Thoracic aorta (tissue), 2 donors: ENCODE data around the gene PSEN2. TPM values are rescaled to one million over a fixed set of nuclear protein-coding genes. Genes with fewer than 3 reads are reported as not detected.

ENCODE experiments used
- ATAC-seq: fragments of 150-250 bp; one replicate; pipeline ENCODE4 v1.8.0; 2017; ENCODE audit warnings: low read depth; ENCODE audit not compliant: insufficient number of reproducible peaks, low FRiP score
- DNase-seq: peaks from one replicate; pipeline ENCODE4 v3.0.0-alpha.2; 2020; ENCODE audit warnings: low spot score
- H3K27ac ChIP-seq, 2 donors: fragments of 200-600 bp; sonication (generic); 1 replicate in 1 of 2; 2 replicates in 1 of 2; pipeline ENCODE4 v1.5.1; 2016; ENCODE audit warnings: mild to moderate bottlenecking in 2 of 2, moderate library complexity in 2 of 2
- H3K27me3 ChIP-seq: fragments of 200-600 bp; sonication (generic); replicated peaks from 2 replicates; pipeline ENCODE4 v1.6.0; 2016; ENCODE audit warnings: mild to moderate bottlenecking; ENCODE audit not compliant: insufficient read depth
- H3K36me3 ChIP-seq: fragments of 200-600 bp; sonication (generic); one replicate; pipeline ENCODE4 v1.5.1; 2016
- H3K4me1 ChIP-seq, 2 donors: fragments of 200-600 bp; sonication (generic); 1 replicate in 1 of 2; 2 replicates in 1 of 2; pipeline versions ENCODE4 v1.5.1 to v1.6.0; 2016; ENCODE audit warnings: low read depth in 2 of 2, mild to moderate bottlenecking in 1 of 2; ENCODE audit not compliant: control insufficient read depth in 1 of 2
- H3K4me3 ChIP-seq: fragments of 200-600 bp; sonication (generic); 2 replicates; pipeline ENCODE4 v1.5.1; 2016; ENCODE audit warnings: mild to moderate bottlenecking
- H3K9me3 ChIP-seq: fragments of 200-600 bp; sonication (generic); 2 replicates; pipeline ENCODE4 v1.5.1; 2016
- CTCF ChIP-seq: fragments of 200-600 bp; sonication (generic); IDR thresholded peaks from one replicate; pipeline ENCODE4 v1.5.1; 2019; ENCODE audit warnings: antibody characterized with exemption
- total RNA-seq, 2 donors: library from RNA; depleted of rRNA; stranded (reverse); fragments of >200 nt; gene quantifications; one replicate each; pipeline versions ENCODE4 v1.1.0 to v1.2.3, GENCODE V29; 2016

The PSEN2 gene
- total RNA-seq, 2 donors from 2014 or later, result 22.2 to 52.1 TPM

DNA sequence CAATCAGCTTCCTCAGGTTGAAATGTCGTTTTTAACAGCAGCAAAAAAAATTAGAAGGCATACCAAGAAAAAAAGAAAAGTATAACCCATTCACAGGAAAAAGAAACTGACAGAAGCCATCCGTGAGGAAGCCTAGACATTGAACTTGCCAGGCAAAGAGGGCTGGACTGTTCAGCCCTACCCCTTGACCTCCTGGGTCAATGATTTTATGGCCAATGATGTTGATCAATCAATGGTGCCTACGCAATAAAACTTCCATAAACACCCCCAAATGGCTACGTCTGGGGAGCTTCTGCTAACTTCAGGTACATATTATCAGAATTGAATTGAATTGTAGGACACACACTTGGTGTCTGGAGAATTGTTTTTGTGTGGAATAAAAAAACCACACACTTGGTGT, 4.8 kb upstream of the PSEN2 start:
- Histone ChIP-seq H3K27ac (no peak overlapping the region), H3K27me3 (no peaks in the 10 kb centered on the region), H3K9me3 (no peaks in the 10 kb centered on the region), H3K36me3 (no peaks in the 10 kb centered on the region), H3K4me1 (peaks cover 0 to 5% of the 10 kb centered on the region in 2 donors), H3K4me3 (no peak overlapping the region)
- TF ChIP-seq CTCF, result no peak
- DNase-seq (no peak), ATAC-seq (no peak)

DNA sequence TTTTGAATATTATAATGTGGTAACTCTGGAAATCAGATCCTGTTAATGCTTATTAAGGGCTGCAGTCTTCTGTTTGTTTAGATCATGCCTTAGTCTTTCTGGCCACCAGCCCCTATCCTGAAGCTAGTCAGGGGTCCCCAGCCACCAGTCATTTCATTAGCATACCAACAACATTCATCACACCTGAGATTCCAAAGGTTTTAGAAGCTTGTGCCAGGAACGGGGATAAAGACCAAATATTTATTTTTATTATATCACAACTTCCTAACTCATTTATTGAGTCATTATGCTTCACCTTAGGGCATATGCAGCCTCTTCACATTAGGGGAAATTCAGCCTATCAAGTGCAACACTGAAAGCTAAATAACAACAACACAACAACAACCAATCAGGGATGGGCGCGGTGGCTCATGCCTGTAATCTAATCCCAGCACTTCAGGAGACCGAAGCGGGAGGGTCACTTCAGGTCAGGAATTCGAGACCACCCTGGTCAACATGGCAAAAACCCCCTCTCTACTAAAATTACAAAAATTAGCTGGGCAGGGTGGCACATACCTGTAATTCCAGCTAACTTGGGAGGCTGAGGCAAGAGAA, 2.9 kb upstream of the PSEN2 start:
- Histone ChIP-seq H3K4me3 (no peak overlapping the region), H3K36me3 (no peaks in the 10 kb centered on the region), H3K27ac (no peak overlapping the region), H3K9me3 (no peaks in the 10 kb centered on the region), H3K27me3 (no peaks in the 10 kb centered on the region), H3K4me1 (peaks cover 7 to 23% of the 10 kb centered on the region in 2 donors)
- ATAC-seq (no peak), DNase-seq (no peak)
- no peak for TF ChIP-seq CTCF

GRCh38 chr1:226868726-226869125, 1.7 kb upstream of the PSEN2 start:
- no peaks in the 10 kb centered on the region for H3K9me3 ChIP-seq
- no peak for TF ChIP-seq CTCF
- DNase-seq, result no peak
- no peak for ATAC-seq
- no peaks in the 10 kb centered on the region for H3K36me3 ChIP-seq
- no peaks in the 10 kb centered on the region for H3K27me3 ChIP-seq
- no peak overlapping the region for H3K4me3 ChIP-seq
- no peak overlapping the region for H3K27ac ChIP-seq
- peaks cover 7 to 17% of the 10 kb centered on the region in 2 donors for H3K4me1 ChIP-seq

DNA sequence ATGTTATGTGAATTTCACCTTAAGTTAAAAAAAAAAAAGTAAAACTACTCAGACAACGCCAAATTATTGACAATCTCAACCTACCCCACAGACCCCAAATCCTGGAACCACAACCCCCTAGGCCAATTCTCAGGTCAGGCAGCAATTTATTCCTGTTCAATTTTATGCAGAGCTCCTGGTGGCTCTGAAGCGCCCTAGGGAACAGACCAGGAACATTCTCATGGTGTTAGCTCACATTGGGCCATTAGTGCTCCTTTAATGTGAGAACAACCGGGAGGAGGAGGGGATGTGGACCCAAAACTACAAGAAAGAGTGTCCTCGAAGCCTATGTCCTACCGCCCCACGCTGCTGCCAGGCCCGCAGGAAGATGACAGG, 403 bp upstream of the PSEN2 start:
- H3K4me1 ChIP-seq, result peaks cover 7 to 17% of the 10 kb centered on the region in 2 donors
- peak; percentile 20 for DNase-seq
- no peaks in the 10 kb centered on the region for H3K36me3 ChIP-seq
- ATAC-seq, result peak; percentile 27
- H3K27ac ChIP-seq, result peak overlapping the region; percentile 59 to 75
- no peak for TF ChIP-seq CTCF
- H3K4me3 ChIP-seq, result peak overlapping the region; percentile 92
- H3K27me3 ChIP-seq, result no peaks in the 10 kb centered on the region
- H3K9me3 ChIP-seq, result no peaks in the 10 kb centered on the region

GRCh38 chr1:226871636-226872327, 1.4 kb downstream of the PSEN2 start:
- H3K4me1 ChIP-seq, result peaks cover 7 to 17% of the 10 kb centered on the region in 2 donors
- H3K27ac ChIP-seq, result no peak overlapping the region
- H3K9me3 ChIP-seq, result no peaks in the 10 kb centered on the region
- no peaks in the 10 kb centered on the region for H3K36me3 ChIP-seq
- no peak for TF ChIP-seq CTCF
- no peaks in the 10 kb centered on the region for H3K27me3 ChIP-seq
- peak overlapping the region; percentile 92 for H3K4me3 ChIP-seq
- DNase-seq (no peak), ATAC-seq (no peak)
